Activated CD4-positive, CD25-positive, alpha-beta regulatory T cell (primary cell): Measurements from ENCODE around the gene MYL6B.

Source experiments
- DNase-seq, 4 experiments: peaks; one replicate each; lab custom pipeline; 2025; lab: John Stamatoyannopoulos, UW

The MYL6B gene

DNA sequence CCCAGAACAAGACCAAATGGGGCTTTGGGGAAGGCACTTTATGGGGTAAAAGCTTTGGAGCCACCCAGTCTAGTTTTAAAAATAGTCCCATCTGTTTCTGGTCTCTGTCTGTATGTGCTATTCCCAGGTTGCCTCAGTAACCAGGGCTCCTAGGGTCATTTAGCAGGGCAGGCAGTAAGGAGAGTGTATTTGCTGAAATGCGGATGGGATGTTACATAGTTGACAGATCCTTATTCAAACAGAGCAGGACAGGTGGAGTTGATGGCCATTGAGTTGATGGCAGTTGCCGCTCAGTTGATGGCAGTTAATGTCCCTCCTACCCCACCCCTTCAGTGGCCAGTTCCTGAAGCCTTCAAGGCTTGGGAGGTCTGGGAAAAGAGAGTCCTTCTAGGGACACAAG, 29.8 kb upstream of the MYL6B start:
- DNase-seq = no peak

DNA sequence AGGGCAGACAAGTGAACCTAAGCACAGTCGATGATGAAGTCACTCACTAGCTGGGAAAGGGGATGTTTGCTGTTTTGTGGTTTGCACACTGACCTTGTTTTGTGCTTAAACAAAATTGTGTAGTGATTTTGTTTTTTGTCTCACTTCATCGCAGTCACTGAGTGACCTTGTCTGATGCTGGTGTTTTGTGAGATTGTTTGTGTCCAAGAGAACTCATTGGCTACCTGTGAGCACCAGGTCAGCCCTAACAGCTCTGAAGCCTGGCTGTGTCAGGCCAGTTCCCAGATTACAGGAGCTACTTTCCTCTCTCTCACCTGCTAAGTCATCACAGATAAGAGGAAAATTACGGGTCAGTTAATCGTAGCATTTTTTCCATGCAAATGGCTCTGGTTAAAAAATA, 28.3 kb upstream of the MYL6B start:
- no peak for DNase-seq

DNA sequence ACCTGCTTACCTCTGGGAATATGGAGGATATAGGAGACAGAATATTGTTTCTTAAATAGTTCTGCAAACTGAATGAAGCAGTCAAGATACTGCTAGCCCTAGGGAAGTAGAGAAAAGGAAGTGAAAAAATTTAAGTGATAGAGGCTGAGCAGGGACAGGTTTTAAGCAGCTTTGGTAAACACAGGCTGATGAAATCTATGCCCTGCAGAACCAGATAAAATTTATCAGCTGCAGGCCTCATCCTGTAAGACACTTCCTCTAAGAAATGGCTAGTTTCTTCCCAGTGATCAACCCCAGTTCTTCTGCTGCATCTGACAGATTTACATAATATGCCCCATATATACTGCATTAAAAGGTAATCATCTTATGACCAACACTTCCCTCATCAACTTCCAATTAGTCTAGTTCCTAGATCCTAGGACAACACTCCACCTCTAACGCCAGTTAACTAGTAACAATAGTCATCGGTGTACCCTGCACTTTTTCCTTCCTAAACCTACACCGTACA, 25.6 kb upstream of the MYL6B start:
- DNase-seq = no peak

DNA sequence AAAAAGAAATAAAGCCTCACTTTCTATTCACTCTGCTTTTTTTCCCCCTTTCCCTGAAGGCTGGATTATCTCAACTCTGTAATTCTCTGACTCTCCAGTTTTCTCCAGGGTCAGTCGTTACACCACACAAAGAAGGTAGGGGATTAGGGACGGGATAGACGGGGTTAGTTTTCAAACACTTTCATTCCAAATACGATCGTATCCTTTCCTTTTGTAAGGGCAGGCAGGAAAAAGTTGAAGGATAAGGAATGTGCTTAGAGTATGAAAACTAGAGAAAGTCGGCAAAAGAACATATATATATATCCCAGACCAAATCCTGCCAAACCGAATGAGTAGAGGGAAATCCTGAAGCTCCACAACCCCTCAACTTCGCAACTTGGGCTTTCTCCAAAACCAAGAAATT, 24.9 kb upstream of the MYL6B start:
- DNase-seq = no peak

DNA sequence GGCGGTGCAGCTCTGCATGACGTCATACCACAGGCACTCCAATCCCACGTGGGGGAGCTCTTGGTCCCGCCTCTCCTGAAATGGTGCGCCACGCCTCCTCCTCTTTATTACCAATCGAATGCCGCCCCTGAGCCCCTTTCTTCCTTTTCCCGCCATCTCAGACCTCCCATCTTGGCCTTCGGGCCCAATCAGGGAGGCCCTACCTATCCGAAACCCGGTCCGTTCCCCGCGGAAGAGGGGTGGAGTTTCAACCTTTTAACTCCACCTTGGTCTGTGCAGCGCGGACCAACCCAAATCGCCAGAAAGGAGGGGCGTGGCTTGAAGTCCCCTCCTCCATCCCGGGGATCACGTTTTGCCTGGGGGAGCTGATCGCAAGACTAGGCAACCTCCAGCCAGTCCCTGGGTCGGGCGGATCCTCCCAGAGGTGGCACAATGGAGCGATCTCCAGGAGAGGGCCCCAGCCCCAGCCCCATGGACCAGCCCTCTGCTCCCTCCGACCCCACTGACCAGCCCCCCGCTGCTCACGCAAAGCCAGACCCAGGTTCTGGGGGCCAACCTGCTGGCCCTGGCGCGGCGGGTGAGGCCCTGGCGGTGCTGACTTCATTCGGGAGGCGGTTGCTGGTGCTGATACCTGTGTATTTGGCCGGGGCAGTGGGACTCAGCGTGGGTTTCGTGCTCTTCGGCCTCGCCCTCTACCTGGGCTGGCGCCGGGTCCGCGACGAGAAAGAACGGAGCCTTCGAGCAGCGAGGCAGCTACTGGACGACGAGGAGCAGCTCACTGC, 24.3 kb upstream of the MYL6B start, which contains the start of gene ESYT1:
Gene ESYT1 (plus strand): TSS at position 380 of the 782 bp plus-strand sequence. CDS start 53 bp downstream, at position 433.
- peak; percentile 86 to 94 (median 92) for DNase-seq

DNA sequence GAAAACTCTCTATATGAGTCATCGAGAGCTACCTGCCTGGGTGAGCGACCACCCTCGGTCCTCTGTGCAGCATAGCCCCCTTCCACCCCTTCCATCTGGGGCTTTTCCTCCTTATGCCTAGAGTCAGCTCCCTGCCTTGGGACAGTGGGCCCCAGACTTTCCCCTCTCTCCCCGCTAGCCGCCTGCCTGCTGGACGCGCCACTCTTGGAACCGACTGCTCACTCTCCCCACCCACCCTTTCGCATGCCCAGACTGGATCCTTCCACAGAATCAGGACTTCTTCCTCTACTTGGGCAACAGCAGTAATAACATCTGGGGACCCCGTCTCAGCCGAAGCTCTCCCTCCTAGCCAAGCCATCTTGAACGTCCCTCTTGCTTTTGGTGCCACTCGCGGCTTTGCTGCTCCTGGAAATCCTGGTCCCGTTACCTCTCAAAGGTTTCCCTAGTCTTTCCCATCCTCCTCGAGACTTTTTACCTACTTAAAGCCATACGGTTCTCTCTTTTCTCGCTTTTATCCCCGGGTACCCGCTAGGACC, 23.6 kb upstream of the MYL6B start:
- no peak for DNase-seq

DNA sequence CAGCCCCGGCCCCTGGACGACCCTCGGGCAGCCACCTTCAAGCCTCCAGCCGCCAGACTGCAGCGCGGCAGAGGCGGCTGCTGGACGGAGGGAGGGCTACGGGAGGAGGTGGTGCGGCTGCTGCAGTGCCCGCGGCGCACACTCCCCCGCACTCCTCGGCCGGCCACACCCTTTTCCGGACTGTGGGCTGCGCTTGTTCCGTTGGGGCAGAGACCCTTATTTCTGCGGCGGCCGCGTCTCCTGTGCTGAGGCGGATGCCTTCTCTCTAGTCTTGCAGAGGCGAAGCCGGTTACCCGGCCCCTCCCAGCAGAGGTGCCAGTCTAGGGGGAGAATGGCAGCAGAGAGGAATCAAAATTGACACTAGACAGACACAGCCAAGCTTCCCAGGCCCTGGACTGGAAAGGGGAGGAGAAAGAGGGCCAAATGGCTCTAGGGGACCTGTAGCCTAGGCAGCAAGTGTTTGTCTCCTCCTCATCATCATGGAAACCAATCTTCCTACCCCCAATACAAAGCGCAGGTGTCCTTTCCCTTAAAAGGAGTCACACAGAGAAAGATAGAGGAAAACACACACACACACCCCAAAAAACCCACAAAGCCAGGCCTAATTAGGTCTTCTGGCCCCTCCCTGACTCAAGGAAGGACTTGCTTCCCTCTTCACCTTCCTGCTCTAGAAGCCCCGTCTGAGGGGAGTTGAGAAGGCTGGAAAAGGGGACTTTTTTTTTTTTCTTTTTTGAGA, 23.0 kb upstream of the MYL6B start:
- DNase-seq = peak; percentile 14 to 63 (median 41)

DNA sequence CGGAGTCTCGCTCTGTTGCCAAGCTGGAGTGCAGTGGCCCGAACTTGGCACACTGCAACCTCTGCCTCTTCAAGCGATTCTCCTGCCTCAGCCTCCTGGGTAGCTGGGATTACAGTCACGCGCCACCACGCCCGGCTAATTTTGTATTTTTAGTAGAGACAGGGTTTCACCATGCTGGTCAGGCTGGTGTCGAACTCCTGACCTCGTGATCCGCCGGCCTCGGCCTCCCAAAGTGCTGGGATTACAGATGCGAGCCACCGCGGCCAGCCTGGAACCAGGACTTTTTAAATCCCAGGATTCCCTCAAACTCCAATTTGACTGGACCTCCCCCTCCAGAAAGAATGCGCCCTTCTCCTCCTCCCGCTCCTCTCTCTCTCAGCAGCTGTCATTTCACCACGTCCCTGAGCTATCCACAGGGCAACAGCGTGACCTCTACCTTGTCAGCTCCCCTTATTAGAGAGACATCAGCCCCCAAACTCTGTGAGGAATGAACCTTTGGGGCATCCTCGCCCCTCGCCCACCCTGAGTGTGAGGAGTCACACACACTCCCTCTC, 22.4 kb upstream of the MYL6B start:
- DNase-seq = no peak

DNA sequence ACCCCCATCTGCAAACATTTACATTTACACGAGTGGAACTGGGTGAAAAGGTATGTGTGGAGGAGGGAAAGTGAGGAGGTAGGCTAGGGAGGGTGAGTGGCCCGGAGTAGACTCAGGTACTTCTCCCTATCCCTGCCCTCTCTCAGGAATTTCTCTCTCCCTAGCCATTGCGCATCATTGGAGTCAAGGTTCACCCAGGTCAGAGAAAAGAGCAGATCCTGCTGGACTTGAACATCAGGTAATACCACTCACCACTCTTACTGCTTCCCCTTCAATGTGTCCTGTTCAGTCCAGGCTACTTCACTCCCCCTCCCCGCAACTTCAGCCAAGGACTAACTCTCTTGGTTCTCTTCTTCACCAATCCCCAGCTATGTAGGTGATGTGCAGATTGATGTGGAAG, 21.5 kb upstream of the MYL6B start:
- DNase-seq = no peak

DNA sequence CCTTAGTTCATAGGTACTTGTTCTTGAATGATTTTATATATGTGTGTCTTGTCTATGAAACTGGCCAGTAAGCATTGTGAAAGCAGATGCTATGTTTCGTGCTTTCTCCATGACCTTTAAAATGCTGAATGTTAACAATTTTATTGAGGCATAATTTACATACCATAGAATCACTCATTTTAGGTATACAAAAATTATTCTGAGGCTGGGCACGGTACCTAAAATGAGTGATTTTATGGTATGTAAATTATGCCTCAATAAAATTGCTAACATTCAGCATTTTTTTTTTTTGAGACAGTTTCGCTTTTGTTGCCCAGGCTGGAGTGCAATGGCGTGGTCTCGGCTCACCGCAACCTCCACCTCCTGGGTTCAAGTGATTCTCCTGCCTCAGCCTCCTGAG, 17.5 kb upstream of the MYL6B start:
- DNase-seq = no peak

DNA sequence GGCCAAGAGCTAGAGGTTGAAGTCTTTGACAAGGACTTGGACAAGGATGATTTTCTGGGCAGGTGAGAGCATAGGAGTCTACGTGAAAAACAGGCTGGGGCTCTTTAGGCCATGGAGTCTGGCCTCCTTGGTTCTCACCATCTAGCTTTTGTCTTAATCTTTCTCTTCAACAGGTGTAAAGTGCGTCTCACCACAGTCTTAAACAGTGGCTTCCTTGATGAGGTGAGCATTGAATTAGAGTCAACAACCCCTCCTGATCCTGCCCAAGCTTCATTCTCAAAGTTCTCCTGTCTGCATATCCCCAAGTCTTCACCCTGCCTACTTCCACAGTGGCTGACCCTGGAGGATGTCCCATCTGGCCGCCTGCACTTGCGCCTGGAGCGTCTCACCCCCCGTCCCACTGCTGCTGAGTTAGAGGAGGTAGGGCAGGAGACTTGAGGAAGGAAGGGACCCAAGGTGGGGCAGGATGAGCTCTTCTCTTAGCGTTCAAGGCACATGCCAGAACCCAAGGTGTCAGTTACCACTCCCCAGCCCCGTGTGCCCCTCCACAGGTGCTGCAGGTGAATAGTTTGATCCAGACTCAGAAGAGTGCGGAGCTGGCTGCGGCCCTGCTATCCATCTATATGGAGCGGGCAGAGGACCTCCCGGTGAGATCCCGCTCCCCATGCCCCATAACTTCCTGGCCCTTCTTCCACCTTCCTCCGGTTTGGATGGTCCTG, 14.4 kb upstream of the MYL6B start:
- no peak for DNase-seq

DNA sequence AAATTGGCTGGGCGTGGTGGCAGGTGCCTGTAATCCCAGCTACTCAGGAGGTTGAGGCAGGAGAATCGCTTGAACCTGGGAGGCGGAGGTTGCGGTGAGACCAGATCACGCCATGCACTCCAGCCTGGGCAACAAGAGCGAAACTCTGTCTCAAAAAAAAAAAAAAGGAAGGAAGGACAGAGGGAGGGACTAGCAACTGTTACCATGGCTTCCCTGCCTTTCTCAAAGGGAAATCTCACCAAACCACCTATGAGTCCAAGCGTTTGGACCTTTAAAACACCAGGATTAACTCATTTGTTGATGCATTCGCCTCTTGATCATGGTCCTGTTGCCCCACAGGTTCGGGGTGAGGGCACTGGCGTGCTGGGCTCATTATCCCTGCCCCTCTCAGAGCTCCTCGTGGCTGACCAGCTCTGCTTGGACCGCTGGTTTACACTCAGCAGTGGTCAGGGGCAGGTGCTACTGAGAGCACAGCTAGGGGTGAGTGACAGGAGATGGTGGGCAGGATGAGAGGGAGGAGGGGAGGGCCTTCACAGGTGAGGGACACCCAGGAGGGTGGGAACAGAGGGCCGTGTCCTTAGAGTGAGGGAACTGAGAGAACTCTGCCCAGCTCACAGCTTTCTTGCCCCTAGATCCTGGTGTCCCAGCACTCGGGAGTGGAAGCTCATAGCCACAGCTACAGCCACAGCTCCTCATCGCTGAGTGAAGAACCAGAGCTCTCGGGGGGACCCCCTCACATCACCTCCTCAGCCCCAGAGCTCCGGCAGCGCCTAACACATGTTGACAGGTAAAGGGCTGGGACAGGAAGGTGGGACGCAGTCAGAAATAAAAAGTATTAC, 10.2 kb upstream of the MYL6B start:
- DNase-seq = no peak

DNA sequence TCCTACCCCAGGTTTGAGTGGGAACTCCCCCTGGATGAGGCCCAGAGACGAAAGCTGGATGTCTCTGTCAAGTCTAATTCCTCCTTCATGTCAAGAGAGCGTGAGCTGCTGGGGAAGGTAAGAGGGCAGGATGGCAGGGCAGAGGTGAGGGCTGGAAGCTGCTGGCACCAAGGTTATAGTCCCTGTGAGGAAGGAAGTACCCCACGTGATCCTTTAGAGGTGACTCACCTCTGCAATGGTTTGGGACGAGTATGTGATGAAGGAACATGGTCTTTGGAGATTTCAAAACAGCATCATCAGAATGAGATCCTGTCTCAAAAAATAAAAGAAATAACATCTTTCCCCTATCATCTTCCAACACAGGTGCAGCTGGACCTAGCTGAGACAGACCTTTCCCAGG, 9.2 kb upstream of the MYL6B start:
- DNase-seq = no peak

DNA sequence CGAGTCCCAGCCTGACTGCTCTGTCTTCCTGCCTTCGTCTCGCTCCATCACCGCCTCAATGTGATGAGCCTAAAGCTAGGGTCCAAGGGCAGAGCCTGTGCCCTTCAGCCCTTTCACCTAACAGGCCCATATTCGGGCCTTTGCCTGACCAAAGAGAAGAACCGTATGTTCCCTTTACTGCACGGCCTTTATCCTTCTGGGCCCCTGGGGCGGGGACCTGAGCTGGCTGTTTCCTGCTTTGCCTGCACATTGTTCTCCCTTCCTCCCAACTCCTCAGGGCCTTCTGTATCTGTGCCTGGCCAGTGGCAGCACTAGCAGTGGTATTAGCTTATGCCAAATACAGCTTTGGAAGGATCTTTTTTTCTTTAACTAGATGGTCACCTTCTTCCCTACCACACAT, 8.5 kb upstream of the MYL6B start:
- no peak for DNase-seq

DNA sequence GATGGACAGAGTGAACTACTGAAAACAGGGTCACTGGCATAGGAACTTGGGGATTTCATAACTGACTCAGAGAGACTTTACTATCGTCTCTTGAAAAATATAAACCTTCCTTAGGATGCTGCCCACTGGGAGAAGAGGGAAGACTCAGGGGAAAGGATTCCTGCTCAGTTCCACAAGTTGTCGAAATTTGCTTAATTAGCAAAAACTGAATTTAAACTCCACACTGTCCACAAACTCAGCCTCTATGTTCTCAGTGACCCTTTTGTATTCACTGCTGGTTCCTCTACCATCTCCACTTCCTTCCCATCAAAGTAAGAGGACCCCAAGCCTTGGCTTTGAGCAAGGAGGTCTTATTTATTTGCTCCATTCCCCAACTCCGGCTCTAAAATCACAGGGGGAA, 7.2 kb upstream of the MYL6B start:
- DNase-seq = no peak

DNA sequence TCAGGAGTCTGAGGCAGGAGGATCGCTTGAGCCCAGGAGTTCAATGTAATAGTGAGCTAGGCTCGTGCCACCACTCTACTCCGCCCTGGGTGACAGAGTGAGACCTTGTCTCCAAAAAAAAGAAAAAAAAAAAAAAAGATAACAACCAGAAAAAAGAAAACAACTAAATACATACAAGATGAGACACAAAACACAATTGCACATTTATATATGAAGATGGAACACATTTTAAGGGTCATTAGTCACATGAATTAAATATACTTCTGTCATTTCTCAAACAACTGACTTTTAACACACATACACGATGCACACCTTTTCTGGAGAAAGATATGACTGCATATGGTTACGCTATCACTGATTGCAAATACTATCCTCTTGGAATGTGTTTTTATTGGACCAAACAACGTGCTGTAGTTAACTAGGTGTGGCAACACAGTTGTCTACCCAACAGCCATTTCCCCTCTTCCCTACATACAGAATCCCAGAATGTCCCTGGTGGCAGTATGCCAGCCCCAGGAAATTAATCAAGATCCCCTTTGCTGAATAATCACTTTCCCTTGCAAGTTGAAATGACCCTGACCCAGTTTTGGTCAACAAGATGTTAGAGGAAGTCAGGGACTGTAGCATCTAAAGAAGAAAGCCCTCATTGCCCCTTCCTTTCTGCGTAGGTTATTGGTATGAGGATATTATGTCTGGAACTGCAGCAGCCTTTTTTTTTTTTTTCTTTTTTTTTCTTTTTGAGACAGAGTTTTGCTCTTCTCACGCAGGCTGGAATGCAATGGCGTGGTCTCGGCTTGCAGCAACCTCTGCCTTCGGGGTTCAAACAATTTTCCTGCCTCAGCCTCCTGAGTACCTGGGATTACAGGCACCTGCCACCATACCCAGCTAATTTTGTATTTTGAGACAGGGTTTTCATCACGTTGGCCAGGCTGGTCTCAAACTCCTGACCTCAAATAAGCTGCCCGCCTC, 5.6 kb upstream of the MYL6B start:
- DNase-seq = no peak

DNA sequence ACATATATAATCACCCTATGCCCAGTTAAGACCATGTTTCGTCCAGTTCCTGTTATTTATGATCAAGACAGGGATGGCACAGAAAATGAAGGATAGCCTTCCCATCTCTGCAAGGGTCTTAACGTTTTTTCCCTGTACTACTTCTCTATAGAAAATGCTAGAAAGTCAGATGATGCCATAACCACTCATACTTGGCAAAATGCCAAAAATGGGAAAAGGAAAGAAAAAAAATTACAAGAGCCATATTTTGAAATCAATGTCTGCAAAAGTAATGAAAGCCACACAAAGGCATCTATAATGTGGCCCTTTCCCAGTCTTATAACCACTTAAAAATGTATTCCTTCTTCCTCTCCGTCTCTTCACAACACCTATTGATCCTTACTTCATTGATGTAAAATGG, 1.8 kb upstream of the MYL6B start:
- no peak for DNase-seq

DNA sequence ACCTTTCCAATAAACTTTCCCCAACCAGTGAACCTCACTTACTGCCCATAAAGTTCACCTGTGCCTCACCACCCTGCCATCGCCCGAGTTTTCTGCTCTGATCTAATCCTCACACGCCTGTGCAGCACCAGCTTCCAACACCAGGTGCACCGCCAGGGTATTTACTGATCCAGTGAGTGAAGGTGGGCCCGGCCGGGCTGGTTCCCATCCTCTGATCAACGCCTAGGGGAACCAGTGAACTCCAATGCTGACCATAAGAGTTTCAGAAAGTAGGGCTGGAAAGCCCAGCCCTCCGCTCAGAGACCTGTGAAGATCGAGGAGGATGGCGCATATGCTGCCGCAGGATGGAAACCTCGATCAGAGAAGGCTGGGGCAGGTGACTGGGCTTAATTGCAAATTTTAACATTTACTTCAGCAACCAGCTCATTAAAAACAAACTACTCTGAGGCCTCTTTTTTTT, 685 bp upstream of the MYL6B start:
- peak; percentile 27 to 57 (median 50) for DNase-seq

DNA sequence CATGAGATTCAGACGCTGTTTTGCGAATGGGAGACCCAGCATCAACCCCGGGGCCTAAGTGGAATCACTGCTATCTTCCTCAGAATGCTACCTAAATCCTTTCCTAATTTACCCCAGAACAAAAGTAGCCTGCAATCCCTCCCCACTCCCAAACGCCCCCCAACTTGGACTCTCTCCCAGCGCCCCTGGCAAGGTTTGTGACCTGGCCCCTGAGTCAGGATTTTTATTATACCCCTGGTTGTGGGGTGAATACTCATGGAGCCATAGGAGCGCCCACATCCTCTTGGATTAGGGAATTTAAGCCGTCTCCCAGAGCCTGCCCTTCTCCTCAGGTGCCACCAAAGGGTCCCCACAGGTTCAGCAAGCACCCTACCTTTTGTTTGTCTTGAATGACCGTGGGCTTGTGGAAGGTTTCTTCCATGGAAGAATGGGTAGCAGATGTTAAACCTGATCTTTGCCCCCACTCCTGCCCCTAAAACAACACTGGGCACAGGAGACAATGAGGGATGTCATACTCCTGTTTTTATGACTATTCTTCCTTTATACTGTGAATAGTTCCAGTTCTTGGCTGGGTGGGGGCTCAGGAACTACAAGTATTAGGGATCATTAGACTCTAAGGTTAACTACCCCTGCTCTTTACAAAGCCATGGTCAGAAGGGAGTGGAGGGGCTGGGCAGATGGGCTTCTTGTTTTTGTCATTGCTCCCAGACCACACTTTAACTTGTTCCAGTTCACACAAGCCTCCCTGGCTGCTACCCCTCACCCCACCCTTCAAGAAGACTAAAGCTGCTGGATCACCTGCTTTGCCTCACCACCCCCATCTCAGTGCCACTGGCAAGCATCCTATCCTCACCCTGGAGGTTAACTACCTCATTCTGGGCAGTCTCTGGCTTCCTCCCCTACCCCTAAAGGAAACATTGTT, 630 bp downstream of the MYL6B start:
- DNase-seq = no peak
